Endodermal cell (in vitro differentiated cells): Measurements from ENCODE around the gene GOSR2. TPM values are rescaled to one million over a fixed set of nuclear protein-coding genes. Genes with fewer than 3 reads are reported as not detected.

ENCODE experiments used
- DNase-seq: peaks from one replicate; pipeline ENCODE4 v3.0.0-alpha.2; 2017
- H3K27ac ChIP-seq: 2 replicates; pipeline ENCODE4 v1.5.1; 2013; ENCODE audit warnings: mild to moderate bottlenecking, low read depth, low read length, moderate library complexity
- H3K27me3 ChIP-seq: 2 replicates; pipeline ENCODE4 v1.6.1; 2013; ENCODE audit warnings: mild to moderate bottlenecking, low read length, moderate library complexity; ENCODE audit not compliant: insufficient read depth, control insufficient read depth, poor library complexity, severe bottlenecking
- H3K36me3 ChIP-seq: 2 replicates; pipeline ENCODE4 v1.7.0; 2013; ENCODE audit warnings: mild to moderate bottlenecking, low read length, moderate library complexity; ENCODE audit not compliant: control insufficient read depth, insufficient read depth
- H3K4me1 ChIP-seq: one replicate; pipeline ENCODE4 v1.7.0; 2013; ENCODE audit warnings: low read length; ENCODE audit not compliant: control insufficient read depth, insufficient read depth
- H3K4me3 ChIP-seq: 2 replicates; pipeline ENCODE4 v1.5.1; 2013; ENCODE audit warnings: mild to moderate bottlenecking, low read length, moderate library complexity
- H3K9ac ChIP-seq: 2 replicates; pipeline ENCODE4 v1.6.1; 2013; ENCODE audit warnings: mild to moderate bottlenecking, low read length, moderate library complexity; ENCODE audit not compliant: poor library complexity, severe bottlenecking; ENCODE audit errors: extremely low read depth
- H3K9me3 ChIP-seq: 2 replicates; pipeline ENCODE4 v1.6.1; 2013; ENCODE audit warnings: mild to moderate bottlenecking, low read length, moderate library complexity; ENCODE audit not compliant: control insufficient read depth
- H3K27ac Mint-ChIP-seq: 2 replicates; pipeline ENCODE4 v1.8.0; 2020; ENCODE audit warnings: mixed read lengths
- H3K27me3 Mint-ChIP-seq: 2 replicates; pipeline ENCODE4 v1.8.0; 2021; ENCODE audit warnings: mild to moderate bottlenecking, mixed read lengths; ENCODE audit not compliant: insufficient read depth
- H3K36me3 Mint-ChIP-seq: 2 replicates; pipeline ENCODE4 v1.8.0; 2020; ENCODE audit warnings: low read depth, mixed read lengths
- H3K4me1 Mint-ChIP-seq: 2 replicates; pipeline ENCODE4 v1.8.0; 2020; ENCODE audit warnings: mixed read lengths
- H3K4me3 Mint-ChIP-seq: 2 replicates; pipeline ENCODE4 v1.8.0; 2020; ENCODE audit warnings: mild to moderate bottlenecking, moderate library complexity, mixed read lengths
- H3K9me3 Mint-ChIP-seq: 2 replicates; pipeline ENCODE4 v1.8.0; 2020; ENCODE audit warnings: mild to moderate bottlenecking, mixed read lengths
- CTCF ChIP-seq: fragments of 200-600 bp; sonication (generic); conservative IDR thresholded peaks from 2 replicates; pipeline ENCODE4 v1.5.0; 2021; ENCODE audit warnings: antibody characterized with exemption, mild to moderate bottlenecking
- WGBS, 2 experiments: methylation state at CpG; one replicate each; pipeline versions ENCODE4 v1.1.5 to v1.1.7; 2013; ENCODE audit warnings: missing lambda C conversion rate in 2 of 2, mixed read lengths in 1 of 2; ENCODE audit not compliant: insufficient coverage in 1 of 2, insufficient read length in 1 of 2; 5-methylcytosine and 5-hydroxymethylcytosine counted together
- total RNA-seq, 2 donors: library from RNA; stranded (reverse); fragmentation: NEBNext Ultra II Directional in 1 of 2; extraction: Animal tissue kit (Norgen Biotek cat#: 25700) in 1 of 2; gene quantifications; 2 replicates in 1 of 2; 3 replicates in 1 of 2; pipeline ENCODE4 v1.2.1, GENCODE V29; 2021

GOSR2 gene
- total RNA-seq, 2 donors from 2014 or later: 51.9 to 65.5 TPM

DNA sequence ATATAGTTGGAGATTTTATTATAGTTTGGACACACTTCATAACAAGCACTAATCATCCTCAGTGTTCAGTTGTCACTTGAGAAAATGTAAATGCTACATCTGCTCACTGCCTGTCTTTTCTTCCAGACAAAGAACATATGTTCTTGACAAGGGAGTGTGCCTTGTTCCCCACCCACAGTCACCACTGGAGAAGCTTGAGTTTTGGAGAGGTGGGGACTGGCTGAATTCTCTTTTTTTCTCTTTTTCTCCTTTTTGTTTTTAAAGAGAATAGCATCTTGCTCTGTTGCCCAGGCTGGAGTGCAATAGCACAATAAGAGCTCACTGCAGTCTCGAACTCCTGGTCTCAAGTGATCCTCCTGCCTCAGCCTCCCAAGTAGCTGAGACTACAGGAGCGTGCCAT lies 40.6 kb downstream of the GOSR2 start:
- Mint-ChIP-seq H3K4me3 (no peak overlapping the region), H3K9me3 (peaks cover 2% of the 10 kb centered on the region), H3K4me1 (no peaks in the 10 kb centered on the region), H3K36me3 (peaks cover 4% of the 10 kb centered on the region), H3K27ac (no peak overlapping the region), H3K27me3 (peaks cover 79% of the 10 kb centered on the region)
- Histone ChIP-seq H3K9ac (no peak overlapping the region), H3K27me3 (peaks cover 13% of the 10 kb centered on the region), H3K4me1 (no peaks in the 10 kb centered on the region), H3K27ac (no peak overlapping the region), H3K36me3 (no peaks in the 10 kb centered on the region), H3K4me3 (no peak overlapping the region), H3K9me3 (peaks cover 12% of the 10 kb centered on the region)
- no peak for DNase-seq
- no peak for TF ChIP-seq CTCF
- 76 to 89% methylated on average over 1 to 2 of the region's 2 CpGs for WGBS, 2 experiments

DNA sequence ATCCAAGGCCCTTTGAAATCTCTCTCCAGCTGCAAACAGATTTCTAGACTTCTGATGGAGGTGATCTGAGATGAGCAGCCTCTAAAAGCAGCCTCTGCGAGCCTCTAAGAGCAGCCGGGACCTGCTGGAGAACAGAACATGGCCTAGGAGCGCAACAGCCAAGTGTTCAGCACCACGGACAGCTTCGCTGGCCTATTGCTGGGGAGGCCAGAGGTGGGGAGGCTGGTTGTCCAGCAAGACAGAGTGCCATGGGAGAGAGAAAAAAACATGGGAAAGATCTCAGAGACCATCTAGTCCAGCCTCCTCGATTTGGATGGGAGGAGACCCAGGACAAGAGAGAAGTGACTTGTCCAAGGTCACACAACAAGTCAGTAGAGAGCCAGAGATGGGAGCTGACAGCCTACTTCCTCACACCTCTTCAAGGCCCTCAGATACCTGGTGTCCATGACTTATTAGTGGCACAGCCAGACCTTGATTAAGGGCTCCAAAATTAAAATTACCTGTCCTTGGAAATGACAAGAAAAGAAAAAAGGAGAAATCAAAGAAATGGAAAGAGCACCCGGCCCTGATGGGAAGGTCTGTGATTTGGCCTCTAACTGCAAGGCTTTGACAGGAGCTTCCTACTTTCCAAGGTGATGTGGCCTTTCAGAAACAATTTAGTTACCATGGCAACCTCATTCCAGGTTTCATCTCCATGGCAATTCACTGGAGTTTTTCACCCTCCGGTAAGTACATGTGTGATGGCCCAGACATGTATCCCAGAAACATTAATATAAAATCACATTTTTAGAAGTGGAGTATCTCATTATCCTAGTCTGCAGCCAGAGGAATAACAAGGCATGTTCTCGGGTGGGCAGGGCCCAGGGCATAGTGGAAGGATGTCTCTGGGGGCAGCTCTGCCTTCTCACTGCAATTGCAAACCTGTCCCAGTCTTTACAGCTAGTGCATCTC lies 41.6 kb downstream of the GOSR2 start:
- peaks cover 76% of the 10 kb centered on the region for H3K27me3 Mint-ChIP-seq
- no peak for TF ChIP-seq CTCF
- H3K27ac Mint-ChIP-seq: no peak overlapping the region
- H3K27me3 ChIP-seq: peaks cover 7% of the 10 kb centered on the region
- no peaks in the 10 kb centered on the region for H3K4me1 ChIP-seq
- H3K4me1 Mint-ChIP-seq: no peaks in the 10 kb centered on the region
- DNase-seq: peak; percentile 91
- peaks cover 12% of the 10 kb centered on the region for H3K9me3 ChIP-seq
- no peak overlapping the region for H3K27ac ChIP-seq
- no peaks in the 10 kb centered on the region for H3K36me3 ChIP-seq
- peaks cover 4% of the 10 kb centered on the region for H3K36me3 Mint-ChIP-seq
- H3K9ac ChIP-seq: no peak overlapping the region
- H3K4me3 Mint-ChIP-seq: no peak overlapping the region
- WGBS, 2 experiments: 65 to 74% methylated on average over 8 to 9 of the region's 9 CpGs
- peaks cover 2% of the 10 kb centered on the region for H3K9me3 Mint-ChIP-seq
- no peak overlapping the region for H3K4me3 ChIP-seq

- Histone ChIP-seq H3K27ac (no peak overlapping the region), H3K27me3 (peaks cover 23% of the 10 kb centered on the region), H3K36me3 (no peaks in the 10 kb centered on the region), H3K4me1 (no peaks in the 10 kb centered on the region), H3K9ac (no peak overlapping the region), H3K9me3 (no peaks in the 10 kb centered on the region), H3K4me3 (no peak overlapping the region)
- whole genome bisulfite sequencing, 2 experiments: 91 to 94% methylated on average over 3 to 6 of the region's 6 CpGs
- DNase-seq: no peak
- no peak overlapping the region for H3K4me3 Mint-ChIP-seq
- H3K27me3 Mint-ChIP-seq: peaks cover 69% of the 10 kb centered on the region
- H3K27ac Mint-ChIP-seq: no peak overlapping the region
- no peaks in the 10 kb centered on the region for H3K36me3 Mint-ChIP-seq
- no peak for TF ChIP-seq CTCF
- no peaks in the 10 kb centered on the region for H3K4me1 Mint-ChIP-seq
- no peaks in the 10 kb centered on the region for H3K9me3 Mint-ChIP-seq
Observed at GRCh38 chr17:46968224-46968834, 45.4 kb downstream of the GOSR2 start.
